ENCODE results near the gene FBN2.

FBN2 gene

GRCh38 chr5:128551476-128551875 is 13.4 kb upstream of the FBN2 start:
- Histone ChIP-seq H3K9me3 (no peaks in the 10 kb centered on the region), H3K4me3 (ENCODE audit: low read depth, low read length) (no peak overlapping the region), H3K36me3 (no peaks in the 10 kb centered on the region), H3K4me1 (no peaks in the 10 kb centered on the region), H3K27me3 (no peaks in the 10 kb centered on the region)
- TF ChIP-seq CTCF (IDR thresholded peaks at IDR 0.05; ENCODE audit: low read depth, low read length): no peak
- no peak for DNase-seq

- no peak overlapping the region for H3K4me3 ChIP-seq (ENCODE audit: low read depth, low read length)
- no peak for DNase-seq
- TF ChIP-seq CTCF (IDR thresholded peaks at IDR 0.05; ENCODE audit: low read depth, low read length): no peak
- no peaks in the 10 kb centered on the region for H3K4me1 ChIP-seq
- H3K9me3 ChIP-seq: no peaks in the 10 kb centered on the region
- no peaks in the 10 kb centered on the region for H3K36me3 ChIP-seq
- H3K27me3 ChIP-seq: no peaks in the 10 kb centered on the region
These were observed 11.5 kb upstream of the FBN2 start for GRCh38 chr5:128549496-128549895.

- Histone ChIP-seq H3K36me3 (no peaks in the 10 kb centered on the region), H3K4me3 (ENCODE audit: low read depth, low read length) (no peak overlapping the region), H3K9me3 (no peaks in the 10 kb centered on the region), H3K4me1 (no peaks in the 10 kb centered on the region), H3K27me3 (no peaks in the 10 kb centered on the region)
- no peak for DNase-seq
- TF ChIP-seq CTCF (IDR thresholded peaks at IDR 0.05; ENCODE audit: low read depth, low read length): no peak
These were observed 8.7 kb upstream of the FBN2 start for GRCh38 chr5:128546658-128547281.

GRCh38 chr5:128541385-128541784 is 3.3 kb upstream of the FBN2 start:
- TF ChIP-seq CTCF (IDR thresholded peaks at IDR 0.05; ENCODE audit: low read depth, low read length): no peak
- peaks cover 35% of the 10 kb centered on the region for H3K27me3 ChIP-seq
- no peak overlapping the region for H3K4me3 ChIP-seq (ENCODE audit: low read depth, low read length)
- H3K9me3 ChIP-seq: no peaks in the 10 kb centered on the region
- no peaks in the 10 kb centered on the region for H3K36me3 ChIP-seq
- no peaks in the 10 kb centered on the region for H3K4me1 ChIP-seq
- DNase-seq: no peak

GRCh38 chr5:128539038-128539429 is 989 bp upstream of the FBN2 start:
- no peak for DNase-seq
- Histone ChIP-seq H3K27me3 (peaks cover 54% of the 10 kb centered on the region), H3K4me1 (no peaks in the 10 kb centered on the region), H3K4me3 (ENCODE audit: low read depth, low read length) (no peak overlapping the region), H3K36me3 (no peaks in the 10 kb centered on the region), H3K9me3 (no peaks in the 10 kb centered on the region)
- TF ChIP-seq CTCF (IDR thresholded peaks at IDR 0.05; ENCODE audit: low read depth, low read length): no peak

- H3K36me3 ChIP-seq: no peaks in the 10 kb centered on the region
- DNase-seq: peak; percentile 8
These were observed 399 bp upstream of the FBN2 start for GRCh38 chr5:128538250-128539037.

More at GRCh38 chr5:128538250-128539037, 399 bp upstream of the FBN2 start:
- Histone ChIP-seq H3K27me3 (peaks cover 54% of the 10 kb centered on the region), H3K4me3 (ENCODE audit: low read depth, low read length) (no peak overlapping the region), H3K9me3 (no peaks in the 10 kb centered on the region), H3K4me1 (no peaks in the 10 kb centered on the region)
- TF ChIP-seq CTCF (IDR thresholded peaks at IDR 0.05; ENCODE audit: low read depth, low read length): no peak

All from BE2C (cell line).